ENCODE results near the gene SPTBN4.
"Not testable (repeated sequence)": the region's sequence is repeated elsewhere in the genome, so short reads cannot be mapped to it uniquely, and the experiment has no call there.

The SPTBN4 gene

DNA sequence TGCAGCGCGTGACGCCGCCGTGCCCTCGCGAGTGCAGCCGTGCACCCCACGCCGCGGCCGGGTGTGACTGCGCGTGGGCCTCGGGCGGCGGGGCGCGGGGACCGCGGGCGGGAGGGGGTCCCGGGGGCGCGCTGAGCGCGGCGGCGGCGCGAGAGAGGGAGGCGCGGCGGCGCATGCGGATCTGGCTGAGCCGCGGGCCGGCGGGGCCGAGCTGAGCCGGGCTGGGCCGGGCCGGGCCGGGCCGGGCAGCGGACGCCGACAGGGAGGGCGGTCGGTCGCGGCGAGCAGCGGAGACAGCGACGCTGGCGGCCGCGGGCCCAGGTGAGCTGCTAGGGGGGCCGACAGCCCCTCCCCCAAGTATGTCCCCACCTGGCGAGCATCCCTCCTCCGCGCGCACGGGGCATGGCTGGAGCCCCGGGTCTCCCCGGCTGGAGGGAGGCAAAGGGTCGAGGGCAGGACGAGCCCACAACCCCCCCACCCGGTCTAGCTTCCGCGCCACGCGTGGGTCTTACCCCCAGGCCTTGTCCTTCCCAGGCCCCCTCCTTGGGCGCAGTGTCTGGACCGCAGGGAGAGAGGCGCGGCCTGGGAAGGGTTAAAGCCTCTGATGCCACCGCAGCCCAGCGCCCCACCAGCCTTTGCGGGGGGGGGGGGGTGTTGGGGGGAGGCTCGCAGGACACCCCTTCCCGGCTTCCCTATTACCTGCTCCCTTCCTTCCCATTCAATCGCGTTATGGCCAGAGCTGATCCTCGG, at the start of gene SPTBN4:
Gene SPTBN4 (plus strand): TSS at position 17 of the 750 bp plus-strand sequence. CDS start 5,621 bp downstream, outside the sequence.
- DNase-seq, result no peak

DNA sequence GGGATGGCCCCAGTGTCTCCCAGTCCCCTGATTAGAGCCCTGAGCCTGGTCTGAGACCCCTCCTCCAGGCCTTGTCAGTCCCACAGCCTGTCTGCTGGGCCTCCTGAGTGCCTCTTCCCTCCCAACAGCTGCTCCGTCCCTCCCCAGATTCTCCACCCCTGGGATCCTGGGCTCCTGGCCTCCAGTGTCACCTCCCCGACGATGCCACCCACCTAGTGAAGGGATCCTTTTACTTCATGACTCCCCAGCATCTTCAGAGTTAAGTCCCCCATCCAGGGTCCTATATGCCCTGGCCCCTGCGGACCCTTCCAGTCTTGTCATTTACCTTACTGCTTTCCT, 49.2 kb upstream of the SPTBN4 start:
- DNase-seq, result no peak

GRCh38 chr19:40418040-40418439, 48.8 kb upstream of the SPTBN4 start:
- no peak for DNase-seq

- no peak for DNase-seq
Observed at GRCh38 chr19:40419066-40419612, 47.7 kb upstream of the SPTBN4 start.

DNA sequence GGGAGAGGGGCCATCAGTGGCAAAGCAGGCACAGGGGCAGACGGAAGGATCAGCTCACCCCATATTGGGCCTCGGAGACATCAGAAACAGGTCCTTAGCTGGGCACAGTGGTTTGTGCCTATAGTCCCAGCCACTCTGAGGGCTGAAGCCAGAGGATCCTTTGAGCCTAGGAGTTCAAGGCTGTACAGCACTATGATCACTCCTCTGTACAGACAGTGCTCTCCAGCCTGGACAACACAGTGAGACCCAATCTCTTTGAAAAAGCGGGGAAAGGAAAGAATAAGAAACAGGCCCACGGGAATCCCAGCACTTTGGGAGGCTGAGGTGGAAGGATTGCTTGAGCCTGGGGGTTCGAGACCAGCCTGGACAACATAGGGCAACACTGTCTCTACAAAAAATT, 47.0 kb upstream of the SPTBN4 start:
- no peak for DNase-seq

DNA sequence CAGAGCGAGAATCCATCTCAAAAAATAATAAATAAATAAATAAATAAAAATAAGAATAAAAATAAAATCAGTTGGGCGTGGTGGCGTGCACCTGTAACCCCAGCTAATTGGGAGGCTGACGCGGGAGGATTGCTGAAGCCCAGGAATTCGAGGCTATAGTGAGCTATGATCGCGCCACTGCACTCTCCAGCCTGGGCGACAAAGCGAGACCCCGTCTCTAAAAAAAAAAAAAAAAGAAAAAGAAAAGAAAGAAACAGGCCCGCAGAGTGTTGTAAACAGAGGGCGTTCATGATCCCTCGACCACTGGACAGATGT, 46.4 kb upstream of the SPTBN4 start:
- DNase-seq, result no peak

DNA sequence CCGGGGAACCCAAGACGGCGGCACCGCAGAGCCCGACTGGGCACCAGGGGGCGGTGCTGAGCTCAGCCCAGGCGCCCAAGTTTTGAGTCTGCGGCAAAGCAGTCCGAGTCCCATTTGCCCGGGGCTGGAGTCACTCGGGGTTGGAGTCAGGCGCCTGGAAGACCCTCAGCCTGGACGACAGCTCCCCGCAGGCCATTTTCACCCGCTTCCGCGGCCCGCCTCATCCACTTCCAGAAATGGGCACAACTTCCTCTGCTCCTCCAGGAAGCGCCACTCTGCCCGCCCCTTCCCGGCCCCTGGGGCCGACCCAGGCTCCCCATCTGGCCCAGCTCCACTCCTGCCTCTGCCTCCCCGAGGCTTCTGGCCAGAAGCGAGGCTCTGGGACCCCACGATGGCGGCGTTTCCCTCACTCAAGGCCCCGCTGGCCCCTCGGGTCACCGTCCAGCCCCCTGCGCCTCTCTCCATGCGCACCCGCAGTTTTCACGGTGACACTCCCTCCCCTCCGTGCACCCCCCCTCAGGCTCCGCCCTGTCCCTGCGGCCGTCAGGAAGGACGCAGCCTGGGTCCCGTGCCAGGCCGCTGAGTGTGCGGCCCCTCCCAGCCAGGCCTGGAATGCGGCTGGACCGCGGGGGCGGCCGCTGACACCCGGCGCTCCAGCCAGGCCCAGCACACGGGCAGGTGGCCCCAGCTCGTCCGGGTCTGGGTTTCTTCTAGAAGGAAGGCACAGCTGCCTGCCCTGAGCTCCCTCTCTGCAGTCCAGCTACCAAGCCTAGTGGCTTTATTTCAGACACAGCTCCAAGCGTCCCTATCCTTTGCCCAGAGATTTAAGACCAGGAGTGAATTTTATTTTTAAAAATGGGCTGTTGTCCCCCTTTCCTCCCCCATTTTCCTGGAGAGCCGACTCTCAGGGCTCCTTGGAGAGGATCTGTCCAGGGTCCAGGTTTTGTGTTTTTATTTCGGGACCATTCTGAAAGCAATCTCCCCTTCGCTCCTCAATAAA, 45.7 kb upstream of the SPTBN4 start:
- DNase-seq, result peak; percentile 83

DNA sequence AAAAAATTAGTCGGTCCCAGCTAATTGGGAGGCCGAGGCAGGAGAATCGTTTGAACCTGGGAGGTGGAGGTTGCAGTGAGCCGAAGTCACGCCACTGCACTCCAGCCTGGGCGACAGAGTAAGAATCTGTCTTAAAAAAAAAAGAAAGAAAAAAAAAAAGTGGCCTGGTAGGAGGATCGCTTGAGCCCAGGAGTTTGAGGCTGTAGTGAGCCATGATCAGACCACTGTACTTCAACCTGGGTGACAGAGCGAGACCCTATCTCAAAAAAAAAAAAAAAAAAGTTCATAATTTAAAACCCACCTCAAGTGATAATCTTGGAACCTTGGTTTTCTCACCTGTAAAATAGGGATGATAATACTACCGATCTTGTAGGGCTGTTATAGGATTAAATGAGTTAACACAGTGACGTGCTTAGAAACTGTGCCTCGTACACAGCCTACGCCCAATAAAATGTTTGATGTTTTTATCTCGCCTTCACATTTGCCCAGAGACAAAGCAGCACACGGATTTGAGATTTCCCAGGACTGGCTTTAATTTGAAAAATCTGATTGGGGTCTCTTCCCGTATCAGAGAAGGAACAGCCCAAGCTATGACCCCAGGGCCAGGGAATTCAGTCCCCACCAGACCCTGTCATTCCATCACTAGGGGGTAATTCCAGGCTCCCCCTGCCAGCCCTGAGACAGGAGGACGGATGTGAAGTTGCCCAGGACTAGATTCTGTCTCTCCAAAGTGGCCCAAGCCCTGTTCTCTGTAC, 44.6 kb upstream of the SPTBN4 start:
- DNase-seq, result no peak

- no peak for DNase-seq
Observed at GRCh38 chr19:40422748-40423566, 43.8 kb upstream of the SPTBN4 start.

GRCh38 chr19:40423938-40424337, 42.9 kb upstream of the SPTBN4 start:
- DNase-seq, result no peak

GRCh38 chr19:40424637-40425449, 42.0 kb upstream of the SPTBN4 start:
- DNase-seq, result no peak

- DNase-seq, result peak; percentile 100
Observed at GRCh38 chr19:40425450-40426287, 41.1 kb upstream of the SPTBN4 start, which contains the start of gene SERTAD1. Gene SERTAD1 (minus strand): TSS chr19:40425992. CDS start chr19:40423546, 2,446 bp downstream.

DNA sequence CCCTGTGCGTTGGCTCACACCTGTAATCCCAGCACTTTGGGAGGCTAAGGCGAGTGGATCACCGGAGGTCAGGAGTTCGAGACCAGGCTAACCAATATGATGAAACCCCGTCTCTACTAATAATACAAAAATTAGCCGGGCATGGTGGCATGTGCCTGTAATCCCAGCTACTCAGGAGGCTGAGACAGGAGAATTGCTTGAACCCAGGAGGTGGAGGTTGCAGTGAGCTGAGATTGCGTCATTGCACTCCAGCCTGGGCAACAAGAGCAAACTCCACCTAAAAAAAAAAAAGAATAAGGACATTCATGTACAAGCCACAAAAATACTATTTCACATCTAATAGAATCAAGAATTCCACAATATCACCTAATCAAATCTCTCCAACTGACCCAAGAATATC, 38.6 kb upstream of the SPTBN4 start:
- DNase-seq, result not testable (repeated sequence)

DNA sequence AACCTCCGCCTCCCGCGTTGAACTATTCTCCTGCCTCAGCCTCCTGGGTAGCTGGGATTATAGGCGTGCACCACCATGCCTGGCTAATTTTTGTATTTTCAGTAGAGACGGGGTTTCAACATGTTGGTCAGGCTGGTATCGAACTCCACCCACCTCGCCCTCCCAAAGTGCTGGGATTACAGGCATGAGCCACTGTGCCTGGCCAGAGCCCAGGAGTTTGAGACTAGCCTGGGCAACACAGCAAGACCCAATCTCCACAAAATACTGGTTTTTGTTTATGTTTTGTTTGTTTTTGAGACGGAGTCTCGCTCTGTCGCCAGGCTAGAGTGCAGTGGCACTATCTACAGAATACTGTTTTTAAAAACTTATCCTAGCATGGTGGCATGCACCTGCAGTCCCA, 36.6 kb upstream of the SPTBN4 start:
- DNase-seq, result not testable (repeated sequence)

DNA sequence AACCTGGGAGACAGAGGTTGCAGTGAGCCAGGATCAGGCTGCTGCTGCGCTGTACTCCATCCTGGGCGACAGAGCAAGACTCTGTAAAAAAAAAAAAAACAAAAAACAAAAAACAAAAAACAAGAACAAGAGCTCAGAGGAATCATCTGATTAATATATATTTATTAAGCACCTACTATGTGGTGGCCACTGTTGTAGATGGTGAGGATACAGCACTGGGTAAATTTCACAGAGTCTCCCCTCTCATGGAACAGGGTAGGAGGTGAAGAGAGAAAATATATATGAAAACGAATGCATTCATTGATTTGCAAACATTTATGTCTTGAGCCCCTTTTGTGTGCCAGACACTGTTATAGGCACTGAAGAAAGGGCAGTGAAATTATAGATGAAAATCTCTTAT, 35.1 kb upstream of the SPTBN4 start:
- DNase-seq, result no peak

DNA sequence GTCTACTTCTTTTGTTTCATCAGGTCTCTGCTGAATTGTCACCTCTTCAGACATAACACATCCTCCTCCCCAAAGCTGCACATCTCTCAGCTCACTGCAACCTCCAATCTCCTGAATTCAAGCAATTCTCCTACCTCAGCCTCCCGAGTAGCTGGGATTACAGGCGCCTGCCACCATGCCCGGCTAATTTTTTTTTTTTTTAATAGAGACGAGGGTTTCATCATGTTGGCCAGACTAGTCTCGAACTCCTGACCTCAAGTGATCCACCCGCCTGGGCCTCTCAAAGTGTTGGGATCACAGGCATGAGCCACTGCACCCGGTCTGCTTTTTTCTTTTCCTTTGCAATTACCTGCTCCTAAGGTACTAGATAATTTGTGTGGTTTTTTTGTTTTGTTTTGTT, 34.0 kb upstream of the SPTBN4 start:
- DNase-seq, result not testable (repeated sequence)

DNA sequence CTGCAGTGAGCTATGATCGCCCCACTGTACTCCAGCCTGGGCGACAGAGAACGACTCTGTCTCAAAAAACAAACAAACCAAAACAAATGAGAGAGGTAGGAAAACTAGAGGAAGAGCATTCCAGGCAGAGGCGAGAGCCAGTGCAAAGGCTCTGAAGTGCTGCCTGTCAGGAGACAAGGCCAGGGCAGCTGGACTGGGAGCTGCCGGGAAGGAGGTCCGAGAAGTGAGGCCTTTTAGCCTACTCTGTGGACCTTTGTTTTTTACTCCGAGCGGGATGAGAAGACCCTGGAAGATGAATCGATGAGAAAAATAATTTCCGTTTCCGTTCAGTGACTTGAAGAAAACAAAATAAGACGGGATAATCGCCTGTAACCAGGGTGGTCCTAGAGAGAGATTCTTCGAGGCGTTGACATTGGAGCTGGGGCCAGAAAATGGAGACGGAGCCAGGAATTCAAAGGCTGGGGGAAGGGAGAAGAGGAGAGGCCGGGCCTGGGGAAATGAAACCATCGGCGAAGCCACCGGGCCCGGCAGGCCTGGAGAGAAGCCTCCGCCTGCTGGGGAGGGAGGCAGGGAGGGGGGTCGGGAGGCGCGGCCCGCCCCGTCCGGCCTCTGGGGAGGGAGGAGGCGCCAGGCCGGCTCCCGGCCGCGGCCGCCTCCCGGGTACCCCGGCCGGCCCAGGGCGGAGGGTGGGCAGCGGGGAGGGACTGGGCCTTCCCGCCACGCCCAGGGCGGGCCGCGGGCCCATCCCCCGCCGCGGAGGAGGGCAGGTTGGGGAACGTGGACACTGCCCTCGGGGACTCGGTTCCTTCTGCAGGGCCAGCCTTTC, 33.2 kb upstream of the SPTBN4 start:
- DNase-seq, result peak; percentile 69

DNA sequence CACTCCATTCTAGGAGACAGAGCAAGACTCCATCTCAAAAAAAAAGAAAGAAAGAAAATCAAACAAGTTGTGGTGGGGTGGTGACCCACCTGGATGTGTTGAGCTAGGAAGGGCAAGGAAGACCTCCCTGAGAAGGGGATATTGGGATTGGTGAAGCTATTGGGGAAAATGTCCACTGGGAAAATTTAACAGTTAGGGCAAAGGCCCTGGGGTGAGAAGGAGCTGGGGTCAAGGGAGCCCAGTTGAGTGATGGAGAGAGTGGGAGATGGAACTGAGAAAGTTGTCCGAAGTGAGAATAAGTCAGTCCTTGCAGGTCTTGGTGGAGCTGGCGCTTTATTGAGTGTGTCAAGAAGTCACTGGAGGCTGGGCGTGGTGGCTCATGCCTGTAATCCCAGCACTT, 28.5 kb upstream of the SPTBN4 start:
- no peak for DNase-seq

DNA sequence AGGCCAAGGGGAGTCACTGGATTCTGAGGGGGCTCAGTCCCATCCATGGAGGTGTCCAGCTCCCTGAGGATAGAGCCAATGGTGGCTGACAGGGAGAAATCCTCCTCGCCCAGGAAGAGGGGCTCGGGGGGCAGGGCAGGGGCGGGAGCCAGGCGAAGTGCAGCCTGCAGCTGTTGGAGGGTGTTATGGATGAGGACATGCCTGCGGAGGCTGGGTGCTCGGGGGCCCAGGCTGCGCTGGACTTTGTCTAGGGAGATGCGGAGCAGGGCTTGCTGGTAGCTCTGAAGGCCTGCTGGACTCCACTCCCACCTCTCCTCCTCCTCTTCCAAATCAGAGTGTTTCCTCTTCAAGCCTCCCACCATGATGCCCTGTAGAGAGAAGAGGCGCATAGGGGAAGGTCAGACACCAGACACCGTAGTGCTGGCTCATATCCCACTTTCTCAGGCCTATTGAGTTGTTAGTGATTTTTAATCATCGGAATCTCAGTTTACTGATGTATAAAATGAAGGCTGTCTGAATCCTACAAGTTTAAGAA, 25.0 kb upstream of the SPTBN4 start:
- DNase-seq, result no peak

Data from CD4-positive, alpha-beta T cell treated with Interleukin-6 for 4 hours (primary cell).